ENCODE measurements around the gene PLCD3. TPM values are rescaled to one million over a fixed set of nuclear protein-coding genes. Genes with fewer than 3 reads are reported as not detected.

Gene PLCD3
- total RNA-seq, 1 experiment from 2014 or later, result 55.8 TPM

DNA sequence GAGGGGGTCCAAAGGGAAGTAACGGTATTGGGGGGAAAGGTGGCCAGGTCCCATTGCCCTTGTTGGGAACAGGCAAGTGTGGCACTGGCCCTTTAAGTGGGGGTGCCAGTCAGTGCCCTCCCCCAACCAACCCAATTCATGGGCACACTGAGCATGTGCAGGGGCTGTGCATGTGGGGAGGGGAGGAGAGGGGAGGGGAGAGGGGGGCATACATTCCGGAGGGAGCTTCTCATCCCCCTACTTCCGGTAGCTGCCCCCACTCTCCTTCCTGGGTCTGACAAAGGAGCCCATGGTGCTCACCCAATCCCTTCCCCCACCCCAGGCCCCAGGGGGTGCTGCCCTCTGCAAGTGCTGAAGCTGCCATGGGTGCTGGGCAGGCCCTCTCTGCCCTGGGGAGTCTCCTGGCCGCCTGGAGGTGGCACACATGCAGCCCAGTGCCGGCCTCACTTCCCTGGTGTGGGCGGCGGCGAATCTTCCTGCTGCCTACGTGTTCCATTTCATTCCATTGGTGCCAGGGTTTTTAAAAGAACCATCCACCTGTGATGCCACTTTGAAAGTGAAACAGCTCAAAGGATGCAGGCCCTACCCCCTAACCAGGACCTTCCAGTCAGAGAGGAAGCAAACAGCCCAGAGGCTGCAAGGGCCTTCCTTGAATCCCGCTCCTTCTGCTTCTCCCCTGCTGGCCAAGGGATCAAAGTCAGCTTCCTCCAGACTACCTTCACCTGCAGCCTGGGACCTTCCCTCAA is 40.4 kb upstream of the PLCD3 start:
- no peaks in the 10 kb centered on the region for H3K27me3 Mint-ChIP-seq (ENCODE audit: low read depth)
- peak overlapping the region; percentile 98 for H3K27ac Mint-ChIP-seq
- TF ChIP-seq MYBL2 (CRISPR knock-in tag; IDR thresholded peaks at IDR 0.05) (peak; percentile 34; the same call in 1 of the 2 replicates), NFATC4 (CRISPR knock-in tag; IDR thresholded peaks at IDR 0.05) (no peak), ZNF263 (CRISPR knock-in tag; IDR thresholded peaks at IDR 0.05; ENCODE audit: low read depth) (no peak), ZNF232 (CRISPR knock-in tag; IDR thresholded peaks at IDR 0.05) (no peak), ZNF423 (CRISPR knock-in tag; IDR thresholded peaks at IDR 0.05) (peak; percentile 57; the same call in 1 of the 2 replicates), ZNF317 (CRISPR knock-in tag; IDR thresholded peaks at IDR 0.05; ENCODE audit: borderline replicate concordance, low read depth) (no peak), SMAD4 (CRISPR knock-in tag; IDR thresholded peaks at IDR 0.05) (0 out of 2 replicates have a peak, but pooled peaks have one; percentile 22)
- TF ChIP-seq, protein P1, sequence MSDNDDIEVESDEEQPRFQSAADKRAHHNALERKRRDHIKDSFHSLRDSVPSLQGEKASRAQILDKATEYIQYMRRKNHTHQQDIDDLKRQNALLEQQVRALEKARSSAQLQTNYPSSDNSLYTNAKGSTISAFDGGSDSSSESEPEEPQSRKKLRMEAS (CRISPR knock-in tag; IDR thresholded peaks at IDR 0.05), result 0 out of 2 replicates have a peak, but pooled peaks have one; percentile 36
- TF ChIP-seq, protein P2, sequence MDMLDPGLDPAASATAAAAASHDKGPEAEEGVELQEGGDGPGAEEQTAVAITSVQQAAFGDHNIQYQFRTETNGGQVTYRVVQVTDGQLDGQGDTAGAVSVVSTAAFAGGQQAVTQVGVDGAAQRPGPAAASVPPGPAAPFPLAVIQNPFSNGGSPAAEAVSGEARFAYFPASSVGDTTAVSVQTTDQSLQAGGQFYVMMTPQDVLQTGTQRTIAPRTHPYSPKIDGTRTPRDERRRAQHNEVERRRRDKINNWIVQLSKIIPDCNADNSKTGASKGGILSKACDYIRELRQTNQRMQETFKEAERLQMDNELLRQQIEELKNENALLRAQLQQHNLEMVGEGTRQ (CRISPR knock-in tag; IDR thresholded peaks at IDR 0.05), result no peak
- TF ChIP-seq, protein P3, sequence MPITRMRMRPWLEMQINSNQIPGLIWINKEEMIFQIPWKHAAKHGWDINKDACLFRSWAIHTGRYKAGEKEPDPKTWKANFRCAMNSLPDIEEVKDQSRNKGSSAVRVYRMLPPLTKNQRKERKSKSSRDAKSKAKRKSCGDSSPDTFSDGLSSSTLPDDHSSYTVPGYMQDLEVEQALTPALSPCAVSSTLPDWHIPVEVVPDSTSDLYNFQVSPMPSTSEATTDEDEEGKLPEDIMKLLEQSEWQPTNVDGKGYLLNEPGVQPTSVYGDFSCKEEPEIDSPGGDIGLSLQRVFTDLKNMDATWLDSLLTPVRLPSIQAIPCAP (CRISPR knock-in tag; IDR thresholded peaks at IDR 0.05), result no peak
- TF ChIP-seq, protein P4, sequence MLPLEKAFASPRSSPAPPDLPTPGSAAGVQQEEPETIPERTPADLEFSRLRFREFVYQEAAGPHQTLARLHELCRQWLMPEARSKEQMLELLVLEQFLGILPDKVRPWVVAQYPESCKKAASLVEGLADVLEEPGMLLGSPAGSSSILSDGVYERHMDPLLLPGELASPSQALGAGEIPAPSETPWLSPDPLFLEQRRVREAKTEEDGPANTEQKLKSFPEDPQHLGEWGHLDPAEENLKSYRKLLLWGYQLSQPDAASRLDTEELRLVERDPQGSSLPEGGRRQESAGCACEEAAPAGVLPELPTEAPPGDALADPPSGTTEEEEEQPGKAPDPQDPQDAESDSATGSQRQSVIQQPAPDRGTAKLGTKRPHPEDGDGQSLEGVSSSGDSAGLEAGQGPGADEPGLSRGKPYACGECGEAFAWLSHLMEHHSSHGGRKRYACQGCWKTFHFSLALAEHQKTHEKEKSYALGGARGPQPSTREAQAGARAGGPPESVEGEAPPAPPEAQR (CRISPR knock-in tag; IDR thresholded peaks at IDR 0.05), result no peak
- TF ChIP-seq, protein P5, sequence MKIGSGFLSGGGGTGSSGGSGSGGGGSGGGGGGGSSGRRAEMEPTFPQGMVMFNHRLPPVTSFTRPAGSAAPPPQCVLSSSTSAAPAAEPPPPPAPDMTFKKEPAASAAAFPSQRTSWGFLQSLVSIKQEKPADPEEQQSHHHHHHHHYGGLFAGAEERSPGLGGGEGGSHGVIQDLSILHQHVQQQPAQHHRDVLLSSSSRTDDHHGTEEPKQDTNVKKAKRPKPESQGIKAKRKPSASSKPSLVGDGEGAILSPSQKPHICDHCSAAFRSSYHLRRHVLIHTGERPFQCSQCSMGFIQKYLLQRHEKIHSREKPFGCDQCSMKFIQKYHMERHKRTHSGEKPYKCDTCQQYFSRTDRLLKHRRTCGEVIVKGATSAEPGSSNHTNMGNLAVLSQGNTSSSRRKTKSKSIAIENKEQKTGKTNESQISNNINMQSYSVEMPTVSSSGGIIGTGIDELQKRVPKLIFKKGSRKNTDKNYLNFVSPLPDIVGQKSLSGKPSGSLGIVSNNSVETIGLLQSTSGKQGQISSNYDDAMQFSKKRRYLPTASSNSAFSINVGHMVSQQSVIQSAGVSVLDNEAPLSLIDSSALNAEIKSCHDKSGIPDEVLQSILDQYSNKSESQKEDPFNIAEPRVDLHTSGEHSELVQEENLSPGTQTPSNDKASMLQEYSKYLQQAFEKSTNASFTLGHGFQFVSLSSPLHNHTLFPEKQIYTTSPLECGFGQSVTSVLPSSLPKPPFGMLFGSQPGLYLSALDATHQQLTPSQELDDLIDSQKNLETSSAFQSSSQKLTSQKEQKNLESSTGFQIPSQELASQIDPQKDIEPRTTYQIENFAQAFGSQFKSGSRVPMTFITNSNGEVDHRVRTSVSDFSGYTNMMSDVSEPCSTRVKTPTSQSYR (CRISPR knock-in tag; IDR thresholded peaks at IDR 0.05), result peak; percentile 93; the same call in 1 of the 2 replicates
- TF ChIP-seq, protein P6, sequence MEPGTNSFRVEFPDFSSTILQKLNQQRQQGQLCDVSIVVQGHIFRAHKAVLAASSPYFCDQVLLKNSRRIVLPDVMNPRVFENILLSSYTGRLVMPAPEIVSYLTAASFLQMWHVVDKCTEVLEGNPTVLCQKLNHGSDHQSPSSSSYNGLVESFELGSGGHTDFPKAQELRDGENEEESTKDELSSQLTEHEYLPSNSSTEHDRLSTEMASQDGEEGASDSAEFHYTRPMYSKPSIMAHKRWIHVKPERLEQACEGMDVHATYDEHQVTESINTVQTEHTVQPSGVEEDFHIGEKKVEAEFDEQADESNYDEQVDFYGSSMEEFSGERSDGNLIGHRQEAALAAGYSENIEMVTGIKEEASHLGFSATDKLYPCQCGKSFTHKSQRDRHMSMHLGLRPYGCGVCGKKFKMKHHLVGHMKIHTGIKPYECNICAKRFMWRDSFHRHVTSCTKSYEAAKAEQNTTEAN (CRISPR knock-in tag; IDR thresholded peaks at IDR 0.05), result no peak
- TF ChIP-seq, protein P7, sequence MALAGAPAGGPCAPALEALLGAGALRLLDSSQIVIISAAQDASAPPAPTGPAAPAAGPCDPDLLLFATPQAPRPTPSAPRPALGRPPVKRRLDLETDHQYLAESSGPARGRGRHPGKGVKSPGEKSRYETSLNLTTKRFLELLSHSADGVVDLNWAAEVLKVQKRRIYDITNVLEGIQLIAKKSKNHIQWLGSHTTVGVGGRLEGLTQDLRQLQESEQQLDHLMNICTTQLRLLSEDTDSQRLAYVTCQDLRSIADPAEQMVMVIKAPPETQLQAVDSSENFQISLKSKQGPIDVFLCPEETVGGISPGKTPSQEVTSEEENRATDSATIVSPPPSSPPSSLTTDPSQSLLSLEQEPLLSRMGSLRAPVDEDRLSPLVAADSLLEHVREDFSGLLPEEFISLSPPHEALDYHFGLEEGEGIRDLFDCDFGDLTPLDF (CRISPR knock-in tag; IDR thresholded peaks at IDR 0.05), result no peak
- TF ChIP-seq, protein P8, sequence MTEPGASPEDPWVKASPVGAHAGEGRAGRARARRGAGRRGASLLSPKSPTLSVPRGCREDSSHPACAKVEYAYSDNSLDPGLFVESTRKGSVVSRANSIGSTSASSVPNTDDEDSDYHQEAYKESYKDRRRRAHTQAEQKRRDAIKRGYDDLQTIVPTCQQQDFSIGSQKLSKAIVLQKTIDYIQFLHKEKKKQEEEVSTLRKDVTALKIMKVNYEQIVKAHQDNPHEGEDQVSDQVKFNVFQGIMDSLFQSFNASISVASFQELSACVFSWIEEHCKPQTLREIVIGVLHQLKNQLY (CRISPR knock-in tag; IDR thresholded peaks at IDR 0.05), result no peak
- TF ChIP-seq, protein P9, sequence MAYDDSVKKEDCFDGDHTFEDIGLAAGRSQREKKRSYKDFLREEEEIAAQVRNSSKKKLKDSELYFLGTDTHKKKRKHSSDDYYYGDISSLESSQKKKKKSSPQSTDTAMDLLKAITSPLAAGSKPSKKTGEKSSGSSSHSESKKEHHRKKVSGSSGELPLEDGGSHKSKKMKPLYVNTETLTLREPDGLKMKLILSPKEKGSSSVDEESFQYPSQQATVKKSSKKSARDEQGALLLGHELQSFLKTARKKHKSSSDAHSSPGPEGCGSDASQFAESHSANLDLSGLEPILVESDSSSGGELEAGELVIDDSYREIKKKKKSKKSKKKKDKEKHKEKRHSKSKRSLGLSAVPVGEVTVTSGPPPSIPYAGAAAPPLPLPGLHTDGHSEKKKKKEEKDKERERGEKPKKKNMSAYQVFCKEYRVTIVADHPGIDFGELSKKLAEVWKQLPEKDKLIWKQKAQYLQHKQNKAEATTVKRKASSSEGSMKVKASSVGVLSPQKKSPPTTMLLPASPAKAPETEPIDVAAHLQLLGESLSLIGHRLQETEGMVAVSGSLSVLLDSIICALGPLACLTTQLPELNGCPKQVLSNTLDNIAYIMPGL (CRISPR knock-in tag; IDR thresholded peaks at IDR 0.05), result no peak
- TF ChIP-seq, protein P10, sequence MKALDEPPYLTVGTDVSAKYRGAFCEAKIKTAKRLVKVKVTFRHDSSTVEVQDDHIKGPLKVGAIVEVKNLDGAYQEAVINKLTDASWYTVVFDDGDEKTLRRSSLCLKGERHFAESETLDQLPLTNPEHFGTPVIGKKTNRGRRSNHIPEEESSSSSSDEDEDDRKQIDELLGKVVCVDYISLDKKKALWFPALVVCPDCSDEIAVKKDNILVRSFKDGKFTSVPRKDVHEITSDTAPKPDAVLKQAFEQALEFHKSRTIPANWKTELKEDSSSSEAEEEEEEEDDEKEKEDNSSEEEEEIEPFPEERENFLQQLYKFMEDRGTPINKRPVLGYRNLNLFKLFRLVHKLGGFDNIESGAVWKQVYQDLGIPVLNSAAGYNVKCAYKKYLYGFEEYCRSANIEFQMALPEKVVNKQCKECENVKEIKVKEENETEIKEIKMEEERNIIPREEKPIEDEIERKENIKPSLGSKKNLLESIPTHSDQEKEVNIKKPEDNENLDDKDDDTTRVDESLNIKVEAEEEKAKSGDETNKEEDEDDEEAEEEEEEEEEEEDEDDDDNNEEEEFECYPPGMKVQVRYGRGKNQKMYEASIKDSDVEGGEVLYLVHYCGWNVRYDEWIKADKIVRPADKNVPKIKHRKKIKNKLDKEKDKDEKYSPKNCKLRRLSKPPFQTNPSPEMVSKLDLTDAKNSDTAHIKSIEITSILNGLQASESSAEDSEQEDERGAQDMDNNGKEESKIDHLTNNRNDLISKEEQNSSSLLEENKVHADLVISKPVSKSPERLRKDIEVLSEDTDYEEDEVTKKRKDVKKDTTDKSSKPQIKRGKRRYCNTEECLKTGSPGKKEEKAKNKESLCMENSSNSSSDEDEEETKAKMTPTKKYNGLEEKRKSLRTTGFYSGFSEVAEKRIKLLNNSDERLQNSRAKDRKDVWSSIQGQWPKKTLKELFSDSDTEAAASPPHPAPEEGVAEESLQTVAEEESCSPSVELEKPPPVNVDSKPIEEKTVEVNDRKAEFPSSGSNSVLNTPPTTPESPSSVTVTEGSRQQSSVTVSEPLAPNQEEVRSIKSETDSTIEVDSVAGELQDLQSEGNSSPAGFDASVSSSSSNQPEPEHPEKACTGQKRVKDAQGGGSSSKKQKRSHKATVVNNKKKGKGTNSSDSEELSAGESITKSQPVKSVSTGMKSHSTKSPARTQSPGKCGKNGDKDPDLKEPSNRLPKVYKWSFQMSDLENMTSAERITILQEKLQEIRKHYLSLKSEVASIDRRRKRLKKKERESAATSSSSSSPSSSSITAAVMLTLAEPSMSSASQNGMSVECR (CRISPR knock-in tag; IDR thresholded peaks at IDR 0.05; ENCODE audit: borderline replicate concordance), result no peak

More for the DNA sequence above, 40.4 kb upstream of the PLCD3 start:
- peak; percentile 38 for DNase-seq (ENCODE audit: low spot score)
- Mint-ChIP-seq H3K9me3 (no peaks in the 10 kb centered on the region), H3K36me3 (no peaks in the 10 kb centered on the region), H3K4me1 (peaks cover 29% of the 10 kb centered on the region), H3K4me3 (peak overlapping the region; percentile 5; the same call in 1 of the 2 replicates)
- CTCF ChIA-PET, result interaction anchor here (0.6 to 6.4 kb wide), 23 partner anchors 8 to 514 kb away, joined by 3 to 99 read pairs (median 5); partner anchors contain the start of genes ACBD4, HEXIM1 and HEXIM2
- POLR2A ChIA-PET, result interaction anchor here (0.5 to 4.4 kb wide), 14 partner anchors 10 to 201 kb away, joined by 3 to 82 read pairs (median 4); partner anchors contain the start of genes ACBD4, HEXIM1 and HEXIM2
- ATAC-seq, result peak; percentile 20

All from WTC11 (cell line).